ENCODE results near the gene ZNF358. TPM values are rescaled to one million over a fixed set of nuclear protein-coding genes. Genes with fewer than 3 reads are reported as not detected.

The ZNF358 gene
- total RNA-seq, 1 donor from 2014 or later = 80.8 TPM

GRCh38 chr19:7475665-7476064, 40.2 kb upstream of the ZNF358 start:
- DNase-seq (ENCODE audit: low read depth) = no peak
- no peak for TF ChIP-seq CTCF (conservative IDR thresholded peaks at IDR 0.05; ENCODE audit: low read depth, low read length)
- no peak overlapping the region for H3K4me3 ChIP-seq (ENCODE audit: low read depth, low read length)

DNA sequence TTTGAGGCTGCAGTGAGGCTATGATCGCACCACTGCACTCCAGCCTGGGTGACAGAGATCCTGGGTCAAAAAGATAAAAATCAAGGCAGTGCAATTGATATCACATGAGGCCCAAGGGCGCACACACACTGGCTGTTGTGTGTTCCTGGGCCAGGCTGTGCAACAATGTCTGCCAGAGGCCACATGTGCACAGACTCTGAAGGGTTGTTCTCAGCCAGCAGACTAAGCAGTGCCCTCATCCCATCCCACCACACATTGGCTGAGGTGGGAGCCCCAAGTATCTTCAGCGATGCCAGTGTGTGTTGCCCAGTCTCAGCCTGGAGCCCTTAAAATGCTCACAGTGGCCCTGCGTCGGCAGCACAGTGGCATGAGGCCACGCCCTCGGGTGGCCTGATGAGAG, 39.7 kb upstream of the ZNF358 start:
- H3K4me3 ChIP-seq (ENCODE audit: low read depth, low read length) = no peak overlapping the region
- no peak for TF ChIP-seq CTCF (conservative IDR thresholded peaks at IDR 0.05; ENCODE audit: low read depth, low read length)
- DNase-seq (ENCODE audit: low read depth) = no peak

- H3K4me3 ChIP-seq (ENCODE audit: low read depth, low read length) = no peak overlapping the region
- TF ChIP-seq CTCF (conservative IDR thresholded peaks at IDR 0.05; ENCODE audit: low read depth, low read length) = no peak
These were observed 39.0 kb upstream of the ZNF358 start for GRCh38 chr19:7476777-7477494.

GRCh38 chr19:7477758-7478157, 38.1 kb upstream of the ZNF358 start:
- DNase-seq (ENCODE audit: low read depth) = no peak
- TF ChIP-seq CTCF (conservative IDR thresholded peaks at IDR 0.05; ENCODE audit: low read depth, low read length) = no peak
- H3K4me3 ChIP-seq (ENCODE audit: low read depth, low read length) = no peak overlapping the region

More at GRCh38 chr19:7476777-7477494, 39.0 kb upstream of the ZNF358 start:
- DNase-seq (ENCODE audit: low read depth) = no peak

- H3K4me3 ChIP-seq (ENCODE audit: low read depth, low read length) = no peak overlapping the region
- TF ChIP-seq CTCF (conservative IDR thresholded peaks at IDR 0.05; ENCODE audit: low read depth, low read length) = no peak
- DNase-seq (ENCODE audit: low read depth) = no peak
These were observed 37.6 kb upstream of the ZNF358 start for GRCh38 chr19:7478173-7478842.

DNA sequence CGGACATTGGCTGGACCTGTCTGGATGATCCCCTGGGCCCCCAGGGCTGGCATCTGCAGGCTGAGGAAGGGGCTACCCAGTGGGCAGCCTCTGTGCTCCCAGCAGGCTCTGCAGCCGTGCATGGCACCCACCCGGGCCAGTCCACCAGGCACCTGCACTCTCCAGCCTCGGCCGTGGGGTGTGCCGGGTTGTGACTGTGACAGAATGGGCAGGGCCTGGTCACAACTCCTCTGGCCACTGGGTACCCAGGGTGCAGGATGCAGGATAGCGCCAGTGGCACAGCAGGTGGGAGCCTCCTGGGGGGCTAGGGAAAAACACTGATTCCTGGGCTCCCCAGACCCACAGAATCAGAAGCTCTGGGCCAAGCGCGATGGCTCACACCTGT, 37.1 kb upstream of the ZNF358 start:
- DNase-seq (ENCODE audit: low read depth) = no peak
- TF ChIP-seq CTCF (conservative IDR thresholded peaks at IDR 0.05; ENCODE audit: low read depth, low read length) = no peak
- H3K4me3 ChIP-seq (ENCODE audit: low read depth, low read length) = no peak overlapping the region
